Activated T-helper 9 cell treated with anti-CD3 and anti-CD28 coated beads, Interleukin-2, amount 50 U/mL, for 16 hours (primary cell): Measurements from ENCODE around the gene TPCN2.
"Not testable (repeated sequence)": the region's sequence is repeated elsewhere in the genome, so short reads cannot be mapped to it uniquely, and the experiment has no call there.

Experiments
- DNase-seq: peaks from one replicate; pipeline ENCODE4 v3.0.0-alpha.2; 2020; ENCODE audit warnings: low read depth

TPCN2 gene

DNA sequence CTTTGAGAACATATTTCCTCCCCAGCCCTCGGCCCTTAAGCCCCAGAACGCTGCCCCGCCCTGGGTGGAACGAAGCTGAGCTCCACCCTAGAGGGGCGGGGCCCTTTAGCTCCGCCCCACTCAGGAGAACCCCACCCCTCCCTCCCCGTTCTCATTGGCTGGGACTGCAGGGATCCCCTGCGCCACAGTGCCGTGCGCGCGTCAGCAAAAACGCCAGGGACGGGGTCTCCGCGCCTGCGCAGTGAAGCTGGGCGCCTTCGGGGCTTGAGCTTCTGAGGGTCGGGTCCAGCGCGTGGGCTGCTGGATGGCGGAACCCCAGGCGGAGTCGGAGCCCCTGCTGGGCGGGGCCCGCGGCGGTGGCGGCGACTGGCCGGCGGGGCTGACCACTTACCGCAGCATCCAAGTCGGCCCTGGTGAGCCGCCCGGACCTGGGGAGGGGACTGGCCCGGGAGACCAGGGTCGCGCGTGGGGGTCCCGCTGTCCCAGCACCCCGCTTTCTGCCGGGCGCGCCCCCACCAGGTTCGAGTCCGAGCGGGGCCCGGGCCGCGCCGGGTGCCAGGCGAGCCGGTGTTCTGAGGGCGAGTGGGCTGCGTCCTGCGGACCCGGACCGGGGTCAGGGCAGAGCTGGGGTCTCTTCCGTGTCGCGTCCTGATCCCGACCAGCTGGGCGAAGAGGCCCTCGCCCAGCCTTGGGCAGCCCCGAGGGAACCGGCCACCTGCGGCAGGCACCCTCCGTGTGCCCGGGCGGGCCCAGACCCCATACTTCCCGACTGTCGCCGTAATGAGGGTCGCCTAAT lies at the start of gene TPCN2:
TPCN2 (plus strand) TSS at position 239 of the 796 bp plus-strand sequence; CDS start at position 305, 66 bp downstream.
- DNase-seq = peak; percentile 83

- DNase-seq = no peak
Observed at GRCh38 chr11:68999093-68999747, 49.5 kb upstream of the TPCN2 start.

- not testable (repeated sequence) for DNase-seq
Observed at GRCh38 chr11:68999748-69000355, 48.9 kb upstream of the TPCN2 start.

DNA sequence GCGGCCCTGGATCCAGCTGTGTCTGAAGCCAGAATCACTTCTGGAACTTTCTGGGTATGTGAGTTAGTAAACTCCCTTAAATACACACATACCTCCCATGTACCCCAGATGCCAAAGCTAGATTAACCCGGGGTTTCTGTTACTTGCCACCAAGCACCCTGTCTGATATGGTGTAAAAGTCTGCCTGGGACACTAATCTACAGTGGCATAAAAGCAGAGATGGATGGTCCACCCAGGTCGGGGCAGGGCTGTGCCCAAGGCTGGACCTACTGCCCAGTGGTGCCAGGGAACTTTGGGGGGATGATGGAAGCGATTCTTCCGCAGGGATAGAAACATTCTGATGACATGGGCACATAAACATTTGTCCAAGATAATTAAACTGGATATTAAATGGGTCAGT lies 48.3 kb upstream of the TPCN2 start:
- no peak for DNase-seq

GRCh38 chr11:69000831-69001242 lies 47.9 kb upstream of the TPCN2 start:
- no peak for DNase-seq

DNA sequence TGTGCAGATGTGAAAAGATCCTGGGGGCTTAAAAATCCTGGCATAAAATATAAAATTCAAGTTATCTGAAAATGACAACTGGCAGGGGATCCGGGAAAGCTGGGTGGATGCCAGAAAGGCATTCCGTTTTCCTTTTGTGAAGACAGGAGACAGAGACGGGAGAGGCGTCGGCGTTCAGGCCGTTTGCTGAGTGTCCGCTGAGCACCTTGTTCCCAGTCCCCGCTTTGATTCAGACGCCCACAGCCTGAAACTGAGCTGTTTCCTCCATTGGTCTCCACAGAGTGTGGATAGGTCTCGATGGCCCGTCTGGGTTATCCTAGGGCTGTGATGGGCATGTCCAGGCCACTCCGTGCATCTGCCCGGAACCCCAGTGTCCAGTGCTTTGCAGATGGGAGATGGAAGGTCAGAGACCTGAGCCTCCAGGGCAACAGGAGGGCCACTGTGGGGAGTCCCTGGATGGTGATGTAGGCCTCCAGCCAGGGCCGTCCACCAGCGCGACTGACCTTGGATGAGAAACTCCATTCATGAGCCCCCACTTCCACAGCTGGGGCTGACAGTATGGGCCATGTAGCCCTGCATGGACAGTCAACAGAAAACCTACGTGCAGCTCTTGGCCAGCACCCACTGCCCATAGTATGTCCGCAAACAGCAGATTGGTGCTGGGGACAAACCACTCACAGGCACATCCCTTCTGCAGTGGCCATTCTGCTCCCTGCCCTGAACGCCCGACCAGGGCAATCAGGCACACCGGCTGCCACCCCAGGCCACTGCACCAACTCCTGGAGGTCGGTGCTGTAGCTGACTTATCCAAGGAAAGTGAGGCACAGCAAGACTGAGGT lies 47.3 kb upstream of the TPCN2 start:
- no peak for DNase-seq

- DNase-seq = no peak
Observed at GRCh38 chr11:69002110-69002569, 46.6 kb upstream of the TPCN2 start.

GRCh38 chr11:69002570-69003231 lies 46.0 kb upstream of the TPCN2 start:
- DNase-seq = no peak

DNA sequence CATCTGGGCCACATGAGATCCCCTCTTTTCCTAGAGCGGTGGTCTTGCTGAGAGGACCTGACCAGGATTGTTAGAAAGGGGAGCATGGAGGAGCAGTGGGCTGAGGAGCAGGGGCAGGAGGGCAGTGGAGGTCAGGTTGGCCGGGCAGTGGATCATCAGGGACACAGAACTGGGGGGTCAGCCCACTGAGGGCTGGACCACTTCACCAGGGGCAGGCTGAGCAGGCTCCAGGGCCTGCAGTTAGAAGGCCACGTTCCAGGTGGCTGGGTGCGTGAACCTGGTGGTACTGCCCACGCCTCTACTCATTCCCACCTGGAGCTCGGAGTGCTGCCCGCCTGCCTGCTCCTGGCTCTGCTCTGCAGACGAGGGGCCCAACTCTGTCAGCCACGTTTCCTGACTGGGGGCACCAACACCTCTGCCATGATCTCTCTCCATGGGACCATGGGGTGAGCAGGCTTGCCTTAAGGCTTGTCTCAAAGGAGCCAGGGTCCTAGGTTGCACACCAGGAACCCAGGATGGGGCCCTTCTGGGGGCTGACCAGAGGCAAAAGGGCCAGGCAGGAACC lies 45.3 kb upstream of the TPCN2 start:
- DNase-seq = no peak

GRCh38 chr11:69003866-69004367 lies 44.8 kb upstream of the TPCN2 start:
- no peak for DNase-seq

GRCh38 chr11:69004411-69005182 lies 44.1 kb upstream of the TPCN2 start:
- no peak for DNase-seq

GRCh38 chr11:69005183-69005630 lies 43.5 kb upstream of the TPCN2 start:
- no peak for DNase-seq

DNA sequence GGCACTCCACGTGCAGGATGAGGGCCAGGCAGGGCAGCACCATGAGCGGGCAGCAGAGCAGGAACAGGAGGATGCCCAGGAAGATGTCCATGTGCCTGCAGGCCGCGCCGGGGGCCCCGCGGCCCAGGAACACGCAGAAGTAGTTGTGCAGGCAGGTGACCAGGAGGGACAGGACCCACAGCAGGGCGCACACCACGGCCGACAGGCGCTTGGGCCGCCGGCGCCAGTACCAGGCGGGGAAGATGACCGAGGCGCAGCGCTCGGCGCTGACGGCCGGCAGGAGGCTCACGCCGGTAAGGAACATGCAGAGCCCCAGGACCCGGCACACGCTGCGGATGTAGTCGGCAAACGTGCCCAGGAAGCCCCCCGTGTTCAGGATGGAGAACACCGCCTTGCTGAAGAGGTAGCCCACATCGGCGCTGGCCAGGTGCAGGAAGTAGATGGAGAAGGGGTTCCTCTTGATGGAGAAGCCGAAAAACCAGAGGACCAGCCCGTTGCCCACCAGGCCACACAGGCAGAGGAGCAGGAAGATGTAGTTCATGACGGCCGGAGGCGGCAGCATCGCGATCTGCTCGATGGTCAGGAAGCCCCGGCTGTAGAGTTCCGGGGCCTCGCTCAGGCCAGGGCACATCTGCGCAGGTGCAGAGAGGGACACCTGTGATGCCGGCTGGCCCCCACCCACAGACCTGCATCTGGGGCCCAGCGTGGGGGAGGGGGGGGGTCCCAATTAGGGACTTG lies 42.9 kb upstream of the TPCN2 start:
- DNase-seq = no peak

DNA sequence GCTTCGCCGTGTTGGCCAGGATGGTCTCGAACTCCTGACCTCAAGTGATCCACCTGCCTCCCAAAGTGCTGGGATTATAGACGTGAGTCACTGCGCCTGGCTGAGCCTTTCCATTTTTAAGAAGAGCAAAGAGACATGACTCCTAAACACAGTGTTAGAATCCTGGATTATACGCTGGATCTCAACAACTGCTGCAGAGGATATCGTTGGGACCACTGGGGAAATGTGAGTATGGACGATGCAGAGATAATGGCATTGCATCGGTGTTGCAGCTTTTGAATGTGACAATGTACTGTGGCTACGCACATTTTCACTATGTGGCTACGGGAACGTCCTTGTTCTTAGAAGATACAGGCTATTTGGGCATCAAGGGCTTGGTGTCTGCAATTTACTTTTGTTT lies 41.9 kb upstream of the TPCN2 start:
- DNase-seq = no peak

GRCh38 chr11:69007975-69008381 lies 40.8 kb upstream of the TPCN2 start:
- DNase-seq = no peak

DNA sequence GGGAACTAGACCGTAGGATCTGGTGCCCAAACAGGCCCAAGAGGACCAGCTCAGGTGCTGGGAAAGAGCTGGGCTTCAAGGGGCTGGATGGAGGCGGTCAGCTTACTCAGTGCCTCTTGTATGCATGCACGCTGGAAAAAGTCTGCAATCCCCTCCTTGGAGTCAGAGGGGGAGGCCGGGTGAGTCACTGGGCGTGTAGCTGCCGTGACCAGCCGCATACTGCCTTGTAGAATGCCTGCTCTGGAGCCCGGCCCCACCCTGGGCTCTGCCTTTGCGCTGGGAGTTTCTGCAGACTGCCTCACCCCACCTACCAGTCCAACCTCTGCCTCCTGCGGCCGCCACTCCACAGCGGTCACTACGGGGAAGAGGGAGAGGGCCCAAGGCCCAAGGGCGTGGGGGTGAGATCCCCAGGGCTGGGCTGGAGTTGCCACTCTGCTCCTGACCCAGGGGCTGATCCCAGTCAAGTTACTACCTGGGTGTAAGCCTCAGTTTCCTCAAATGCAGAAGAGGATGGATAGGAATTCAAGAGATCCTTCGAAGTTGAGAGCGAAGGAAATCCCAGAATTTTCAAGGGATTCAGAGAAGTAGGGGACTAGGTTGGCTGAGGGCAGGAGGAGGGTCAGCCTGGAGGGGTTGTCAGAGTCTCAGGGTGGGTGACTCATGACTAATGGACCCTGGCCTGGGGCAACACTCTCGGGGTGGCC lies 39.8 kb upstream of the TPCN2 start:
- no peak for DNase-seq

DNA sequence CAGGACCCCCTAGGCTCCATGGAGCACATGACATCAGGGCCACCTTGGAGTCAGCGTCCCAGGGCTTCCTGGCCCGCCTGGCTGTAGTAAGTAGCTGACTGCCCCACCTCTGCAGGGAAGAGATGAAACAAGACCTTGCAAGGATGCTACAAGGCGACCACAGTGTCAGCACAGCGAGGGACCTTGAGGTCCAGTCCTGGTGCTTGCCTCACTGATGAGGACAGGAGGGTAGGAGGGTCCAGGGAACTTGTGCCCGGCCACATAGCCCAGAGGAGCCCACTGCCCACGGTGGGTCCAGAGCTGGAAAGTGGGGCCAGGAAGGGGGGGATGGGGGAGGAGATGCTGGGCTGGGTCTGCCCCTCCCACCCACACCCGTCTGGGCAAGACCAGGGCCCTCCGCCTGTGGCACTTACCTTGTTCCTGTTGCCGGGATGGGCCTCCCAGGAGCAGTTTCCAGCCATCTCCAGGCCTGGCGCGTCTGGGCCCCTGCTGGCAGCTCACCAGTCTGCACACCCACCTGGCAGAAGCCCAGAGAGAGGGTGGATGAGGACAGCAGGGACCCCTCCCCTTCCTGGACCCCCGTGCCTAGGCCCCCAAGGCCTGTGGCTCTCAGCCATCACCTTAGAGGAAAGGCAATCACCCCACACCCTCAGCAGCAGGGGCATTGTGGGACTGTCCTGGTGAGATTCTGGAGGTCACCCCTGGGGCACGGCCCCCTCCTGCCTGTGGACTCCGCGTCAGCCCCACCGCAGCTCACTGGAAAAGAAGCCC lies 39.1 kb upstream of the TPCN2 start:
- no peak for DNase-seq

- no peak for DNase-seq
Observed at GRCh38 chr11:69010361-69010891, 38.3 kb upstream of the TPCN2 start.
